Endothelial cell (in vitro differentiated cells): ENCODE data around the gene KLHDC8B. TPM values are rescaled to one million over a fixed set of nuclear protein-coding genes. Genes with fewer than 3 reads are reported as not detected.

ENCODE experiments used
- DNase-seq: peaks from one replicate; pipeline ENCODE4 v3.0.0; 2021; ENCODE audit warnings: low spot score
- H3K27ac Mint-ChIP-seq: one replicate; pipeline ENCODE4 v1.8.0; 2021; ENCODE audit warnings: mixed read lengths, inconsistent platforms; ENCODE audit not compliant: unreplicated experiment
- H3K27me3 Mint-ChIP-seq: one replicate; pipeline ENCODE4 v1.8.0; 2021; ENCODE audit warnings: mild to moderate bottlenecking, moderate library complexity, mixed read lengths, inconsistent platforms; ENCODE audit not compliant: unreplicated experiment
- H3K36me3 Mint-ChIP-seq: one replicate; pipeline ENCODE4 v1.8.0; 2021; ENCODE audit warnings: mild to moderate bottlenecking, low read depth, mixed read lengths, inconsistent platforms; ENCODE audit not compliant: unreplicated experiment
- H3K4me1 Mint-ChIP-seq: one replicate; pipeline ENCODE4 v1.8.0; 2021; ENCODE audit warnings: mild to moderate bottlenecking, mixed read lengths, inconsistent platforms; ENCODE audit not compliant: unreplicated experiment
- H3K4me3 Mint-ChIP-seq: one replicate; pipeline ENCODE4 v1.8.0; 2021; ENCODE audit warnings: mild to moderate bottlenecking, mixed read lengths, inconsistent platforms; ENCODE audit not compliant: unreplicated experiment
- H3K9me3 Mint-ChIP-seq: one replicate; pipeline ENCODE4 v1.8.0; 2021; ENCODE audit warnings: mixed read lengths, inconsistent platforms; ENCODE audit not compliant: unreplicated experiment
- CTCF ChIP-seq: fragments of 200-600 bp; sonication (generic); IDR thresholded peaks from one replicate; pipeline ENCODE4 v1.5.0; 2021; ENCODE audit warnings: antibody characterized with exemption; ENCODE audit not compliant: unreplicated experiment
- total RNA-seq: library from RNA; stranded (reverse); fragmentation: NEBNext Ultra II Directional; extraction: Animal tissue kit (Norgen Biotek cat#: 25700); gene quantifications from one replicate; pipeline ENCODE4 v1.2.1, GENCODE V29; 2021; ENCODE audit not compliant: unreplicated experiment

Gene KLHDC8B
- total RNA-seq, 1 donor from 2014 or later: 16.7 TPM

DNA sequence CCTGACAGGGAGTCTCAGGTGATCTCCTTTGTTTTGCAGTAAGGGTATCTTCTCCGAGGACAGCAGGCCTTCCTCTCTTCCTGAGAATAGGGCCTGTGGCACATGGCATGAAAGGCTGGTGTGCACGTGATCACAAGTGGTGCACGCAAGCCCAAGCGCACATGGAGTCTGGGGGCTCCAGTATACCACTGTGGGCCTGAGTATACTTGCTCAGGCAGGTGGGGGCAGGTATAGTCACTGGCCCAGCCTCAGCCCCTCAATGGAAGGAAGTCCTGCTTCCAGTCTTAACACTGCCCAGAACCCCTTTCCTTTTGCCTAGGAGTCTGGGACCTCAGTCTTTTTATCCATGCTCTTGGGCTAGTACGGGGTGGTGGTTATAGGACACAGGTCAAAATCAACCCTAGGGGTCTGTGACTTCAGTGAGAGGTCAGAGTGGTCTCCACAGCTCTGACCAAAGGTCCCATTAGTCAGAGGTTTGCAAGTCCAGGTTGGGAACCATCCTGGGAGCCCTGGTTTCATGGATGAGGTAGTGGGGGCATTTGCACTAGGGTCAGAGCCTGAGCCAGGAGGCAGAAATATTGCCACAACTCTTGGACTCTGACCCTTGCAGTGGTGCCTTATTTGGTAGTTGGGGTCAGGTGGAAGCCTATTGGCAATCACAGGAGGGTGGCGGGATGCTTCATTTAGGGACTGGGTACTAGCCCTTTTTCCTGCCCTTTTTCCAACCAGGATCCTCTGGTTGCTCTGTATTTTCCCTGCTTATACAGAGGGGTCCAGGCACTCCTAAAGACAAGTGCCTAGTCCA is 4.4 kb upstream of the KLHDC8B start:
- H3K27ac Mint-ChIP-seq: peak overlapping the region; percentile 90

DNA sequence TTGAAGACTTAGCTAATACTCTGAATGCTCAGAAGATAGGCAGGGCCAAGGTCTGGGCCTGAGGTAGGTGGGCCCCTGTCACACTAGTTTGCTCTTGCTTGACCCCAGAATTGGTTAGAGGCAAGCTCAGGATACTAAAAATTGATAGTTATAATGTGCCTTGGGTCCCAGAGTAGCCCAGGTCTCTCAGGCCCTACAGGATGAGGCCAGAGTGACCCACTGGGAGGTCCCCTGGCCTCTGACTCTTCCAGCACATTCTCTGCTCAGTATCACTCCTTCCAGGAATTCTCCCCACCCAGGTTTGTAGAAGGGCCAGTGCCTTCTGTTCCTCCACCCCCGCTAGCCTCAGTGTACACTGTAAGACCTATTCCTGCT is 667 bp upstream of the KLHDC8B start:
- Mint-ChIP-seq H3K4me3 (peak overlapping the region; percentile 79), H3K27ac (peak overlapping the region; percentile 38), H3K27me3 (peaks cover 5% of the 10 kb centered on the region), H3K4me1 (peaks cover 7% of the 10 kb centered on the region), H3K36me3 (peaks cover 5% of the 10 kb centered on the region), H3K9me3 (no peaks in the 10 kb centered on the region)
- TF ChIP-seq CTCF: no peak
- DNase-seq: no peak

More for the DNA sequence above, 4.4 kb upstream of the KLHDC8B start:
- H3K9me3 Mint-ChIP-seq: no peaks in the 10 kb centered on the region
- H3K4me1 Mint-ChIP-seq: peaks cover 17% of the 10 kb centered on the region
- H3K36me3 Mint-ChIP-seq: peaks cover 21% of the 10 kb centered on the region
- no peak for TF ChIP-seq CTCF
- peaks cover 16% of the 10 kb centered on the region for H3K27me3 Mint-ChIP-seq
- no peak for DNase-seq
- H3K4me3 Mint-ChIP-seq: peak overlapping the region; percentile 92

GRCh38 chr3:49171775-49172500 is 540 bp downstream of the KLHDC8B start:
- Mint-ChIP-seq H3K36me3 (peaks cover 5% of the 10 kb centered on the region), H3K27ac (no peak overlapping the region), H3K9me3 (no peaks in the 10 kb centered on the region), H3K4me3 (peak overlapping the region; percentile 89), H3K4me1 (peaks cover 7% of the 10 kb centered on the region), H3K27me3 (peaks cover 5% of the 10 kb centered on the region)
- no peak for DNase-seq
- no peak for TF ChIP-seq CTCF

DNA sequence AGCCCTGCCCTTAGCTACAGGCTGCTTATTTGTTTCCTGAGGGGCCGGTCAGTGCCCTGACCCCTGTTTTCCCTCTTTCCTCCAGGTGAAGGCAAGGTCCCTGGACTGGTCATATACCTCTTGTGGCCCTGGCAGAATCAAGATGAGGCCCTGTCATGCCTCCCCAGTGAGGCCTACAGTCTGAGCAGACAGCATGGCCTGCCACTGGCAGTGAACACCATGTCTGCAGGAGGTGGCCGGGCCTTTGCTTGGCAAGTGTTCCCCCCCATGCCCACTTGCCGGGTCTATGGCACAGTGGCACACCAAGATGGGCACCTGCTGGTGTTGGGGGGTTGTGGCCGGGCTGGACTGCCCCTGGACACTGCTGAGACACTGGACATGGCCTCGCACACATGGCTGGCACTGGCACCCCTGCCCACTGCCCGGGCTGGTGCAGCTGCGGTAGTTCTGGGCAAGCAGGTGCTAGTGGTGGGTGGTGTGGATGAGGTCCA is 1.2 kb downstream of the KLHDC8B start:
- H3K9me3 Mint-ChIP-seq: no peaks in the 10 kb centered on the region
- H3K27ac Mint-ChIP-seq: no peak overlapping the region
- TF ChIP-seq CTCF: no peak
- peaks cover 5% of the 10 kb centered on the region for H3K36me3 Mint-ChIP-seq
- no peak overlapping the region for H3K4me3 Mint-ChIP-seq
- peaks cover 5% of the 10 kb centered on the region for H3K27me3 Mint-ChIP-seq
- peaks cover 7% of the 10 kb centered on the region for H3K4me1 Mint-ChIP-seq
- DNase-seq: no peak
